ENCODE data around the gene ANKRD34A. TPM values are rescaled to one million over a fixed set of nuclear protein-coding genes. Genes with fewer than 3 reads are reported as not detected.

The ANKRD34A gene
- total and polyA plus RNA-seq, 2 of the 4 experiments (the other 2 are of a cell fraction): 0.90 to 1.9 TPM

DNA sequence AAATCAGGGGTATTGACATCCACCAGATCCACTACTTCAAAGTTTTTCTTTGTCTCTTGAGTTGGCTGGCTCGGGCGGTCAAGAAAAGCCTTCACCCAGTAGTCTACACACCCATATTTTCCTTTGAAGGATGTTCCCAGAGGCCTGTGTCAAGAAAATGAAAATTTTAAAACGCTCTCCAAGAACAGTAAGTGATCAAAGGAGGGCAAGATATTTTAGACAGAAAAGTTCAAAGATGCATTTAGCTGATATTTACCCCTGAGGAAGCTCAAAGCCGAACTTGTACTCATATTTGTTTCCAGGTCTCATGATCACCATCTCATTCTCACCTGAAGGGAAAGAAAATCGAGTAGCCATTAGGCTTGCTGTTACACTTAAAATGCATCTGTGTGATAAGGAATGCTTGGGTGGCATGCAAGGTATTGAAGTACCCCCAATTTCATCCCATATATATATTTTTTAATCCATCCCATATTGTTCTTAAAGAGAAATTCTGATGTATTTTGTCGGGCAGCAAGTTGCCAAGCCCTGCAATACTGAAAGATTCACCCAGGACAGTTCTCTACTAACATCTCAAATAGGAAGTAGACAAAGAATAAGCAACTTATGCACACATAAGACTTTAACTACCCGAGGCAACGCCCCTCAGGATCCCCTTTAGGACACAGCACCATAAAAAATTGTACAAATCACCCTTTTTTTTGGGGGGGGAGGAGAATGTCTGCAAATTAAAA is 30.9 kb upstream of the ANKRD34A start:
- no TSS peak for BruUV-seq (replicated peaks)

More for the DNA sequence above, 30.9 kb upstream of the ANKRD34A start:
- Histone ChIP-seq H4K5ac (ENCODE audit: low read depth, low read length) (no peak overlapping the region), H3K4ac (ENCODE audit: low read depth, low read length) (no peak overlapping the region), H3K9me1 (ENCODE audit: insufficient read depth, low read length) (peaks cover 9% of the 10 kb centered on the region), H3K4me1 (ENCODE audit: control insufficient read depth, insufficient read depth, low read length) (peaks cover 10% of the 10 kb centered on the region), H3K18ac (ENCODE audit: low read depth, low read length) (peak overlapping the region; percentile 54; the same call in 1 of the 2 replicates), H3K23ac (ENCODE audit: low read depth, low read length) (peak overlapping the region; percentile 78), H3K4me2 (ENCODE audit: low read depth, low read length) (peak overlapping the region; percentile 92), H3K27ac (ENCODE audit: insufficient read depth, low read length) (peak overlapping the region; percentile 23; the same call in 1 of the 2 replicates), H3K27me3 (ENCODE audit: control insufficient read depth, insufficient read depth, low read length) (no peaks in the 10 kb centered on the region), H3K56ac (ENCODE audit: extremely low read depth, insufficient read depth, low read length) (peak overlapping the region; percentile 78), H3K9ac (ENCODE audit: low read depth, low read length) (peak overlapping the region; percentile 97), H2BK5ac (ENCODE audit: low read depth, low read length, poor library complexity, severe bottlenecking) (peak overlapping the region; percentile 56), H3K36me3 (ENCODE audit: control insufficient read depth, insufficient read depth, low read length) (peaks cover 13% of the 10 kb centered on the region), H2AFZ (replicated peaks; ENCODE audit: low read length, poor library complexity) (no peak overlapping the region), H4K20me1 (ENCODE audit: insufficient read depth, low read length) (peaks cover 12% of the 10 kb centered on the region; the same call in 1 of the 2 replicates), H2AK9ac (replicated peaks; ENCODE audit: low read depth, low read length, poor library complexity) (no peak overlapping the region), H3K4me3 (ENCODE audit: insufficient read depth, low read depth, low read length) (peak overlapping the region; percentile 87), H2BK120ac (ENCODE audit: low read depth, low read length) (no peak overlapping the region), H2AK5ac (ENCODE audit: low read depth, low read length) (no peak overlapping the region), H3K14ac (replicated peaks; ENCODE audit: low read depth, low read length) (peak overlapping the region; percentile 91; the same call in 1 of the 2 replicates), H3K79me1 (ENCODE audit: low read depth in 1 of 2, low read length in 2 of 2) (peaks cover 22 to 35% of the 10 kb centered on the region in 2 experiments), H3K9me3 (ENCODE audit: control insufficient read depth, insufficient read depth, low read length) (no peaks in the 10 kb centered on the region), H2BK20ac (ENCODE audit: low read depth, low read length) (no peak overlapping the region), H4K91ac (ENCODE audit: insufficient read depth, low read depth, low read length) (no peak overlapping the region), H2BK15ac (ENCODE audit: low read depth, low read length) (no peak overlapping the region), H4K8ac (ENCODE audit: low read depth in 2 of 2, low read length in 2 of 2) (peak overlapping the region; percentile 13 to 16; a peak in 1 of 4 replicates)
- POLR2A ChIA-PET (ENCODE audit: unreplicated experiment): no interaction called here
- no CpG with 5 or more reads among the region's 8 CpGs for WGBS, 2 experiments (ENCODE audit: extremely low coverage in 2 of 2, insufficient read length in 1 of 2)
- dilution Hi-C loops (cut with HindIII; ENCODE audit: low sequenced_read_pairs, unreplicated experiment): no loop called here
- DNase-seq (no peak), ATAC-seq (ENCODE audit: low read depth) (no peak)
- CTCF ChIA-PET: no interaction called here
- in situ Hi-C loops (cut with MboI; ENCODE audit: low sequenced_read_pairs): loop anchor here (5.0 kb wide), 1 partner anchor 78 kb away; the partner anchor contains the start of gene PEX11B
- intact Hi-C loops (cut with micrococcal nuclease): loop anchor here (1.0 to 5.0 kb wide), 2 partner anchors 16 to 78 kb away; partner anchors contain the start of gene PEX11B
- TF ChIP-seq FOS (IDR thresholded peaks at IDR 0.05; ENCODE audit: low read depth, low read length) (no peak), RFX5 (IDR thresholded peaks at IDR 0.05; ENCODE audit: low read depth, low read length) (no peak), MXI1 (IDR thresholded peaks at IDR 0.05; ENCODE audit: borderline replicate concordance, low read depth, low read length) (no peak), CHD1 (IDR thresholded peaks at IDR 0.05; ENCODE audit: low read depth, low read length) (no peak), MAZ (IDR thresholded peaks at IDR 0.05; ENCODE audit: borderline replicate concordance, low read depth, low read length) (no peak), RCOR1 (IDR thresholded peaks at IDR 0.05; ENCODE audit: insufficient replicate concordance, low read length) (no peak), RAD21 (IDR thresholded peaks at IDR 0.05; ENCODE audit: low read length) (no peak), SMC3 (IDR thresholded peaks at IDR 0.05; ENCODE audit: low read depth, low read length) (no peak)

Data from IMR-90 (cell line).